GM12872 (cell line): ENCODE measurements around the gene HOXA7.

Experiments
- TF ChIP-seq, protein P1 (sequence below): IDR thresholded peaks from 3 replicates; pipeline ENCODE4 v1.5.1; 2011; ENCODE audit warnings: low read depth, mild to moderate bottlenecking, low read length, moderate library complexity; ENCODE audit not compliant: insufficient read depth

Gene HOXA7

GRCh38 chr7:27156508-27156898, at the start of gene HOXA7:
HOXA7 (minus strand) TSS chr7:27156675; CDS start chr7:27156545, 130 bp downstream.
- TF ChIP-seq, protein P1, sequence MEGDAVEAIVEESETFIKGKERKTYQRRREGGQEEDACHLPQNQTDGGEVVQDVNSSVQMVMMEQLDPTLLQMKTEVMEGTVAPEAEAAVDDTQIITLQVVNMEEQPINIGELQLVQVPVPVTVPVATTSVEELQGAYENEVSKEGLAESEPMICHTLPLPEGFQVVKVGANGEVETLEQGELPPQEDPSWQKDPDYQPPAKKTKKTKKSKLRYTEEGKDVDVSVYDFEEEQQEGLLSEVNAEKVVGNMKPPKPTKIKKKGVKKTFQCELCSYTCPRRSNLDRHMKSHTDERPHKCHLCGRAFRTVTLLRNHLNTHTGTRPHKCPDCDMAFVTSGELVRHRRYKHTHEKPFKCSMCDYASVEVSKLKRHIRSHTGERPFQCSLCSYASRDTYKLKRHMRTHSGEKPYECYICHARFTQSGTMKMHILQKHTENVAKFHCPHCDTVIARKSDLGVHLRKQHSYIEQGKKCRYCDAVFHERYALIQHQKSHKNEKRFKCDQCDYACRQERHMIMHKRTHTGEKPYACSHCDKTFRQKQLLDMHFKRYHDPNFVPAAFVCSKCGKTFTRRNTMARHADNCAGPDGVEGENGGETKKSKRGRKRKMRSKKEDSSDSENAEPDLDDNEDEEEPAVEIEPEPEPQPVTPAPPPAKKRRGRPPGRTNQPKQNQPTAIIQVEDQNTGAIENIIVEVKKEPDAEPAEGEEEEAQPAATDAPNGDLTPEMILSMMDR: no peak

GRCh38 chr7:27205325-27206280, 49.1 kb upstream of the HOXA7 start:
- TF ChIP-seq, protein P1: no peak

DNA sequence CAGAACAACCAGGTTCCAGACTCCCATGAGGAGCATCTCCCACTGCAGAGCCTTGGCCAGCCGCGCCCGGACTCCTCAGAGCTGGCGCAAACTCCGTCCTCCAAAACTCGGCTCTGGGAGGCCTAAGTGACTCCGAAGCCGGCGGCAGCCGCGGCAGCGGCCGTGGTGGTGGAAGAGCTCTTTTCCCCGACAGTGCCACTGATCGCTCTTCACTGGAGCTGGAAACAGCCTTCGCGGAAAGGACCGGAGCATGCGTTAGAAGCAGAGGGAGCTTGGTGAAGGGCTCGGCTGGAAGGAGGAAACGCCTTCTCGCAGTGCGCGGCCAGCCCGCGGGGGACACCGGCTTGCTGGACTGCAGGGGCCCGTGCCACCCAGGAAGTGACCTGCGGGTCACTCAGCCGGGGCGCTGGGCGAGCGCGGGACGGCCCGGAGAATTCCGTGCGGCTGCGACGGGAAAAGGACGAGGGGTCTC, 48.4 kb upstream of the HOXA7 start:
- TF ChIP-seq, protein P1: no peak

DNA sequence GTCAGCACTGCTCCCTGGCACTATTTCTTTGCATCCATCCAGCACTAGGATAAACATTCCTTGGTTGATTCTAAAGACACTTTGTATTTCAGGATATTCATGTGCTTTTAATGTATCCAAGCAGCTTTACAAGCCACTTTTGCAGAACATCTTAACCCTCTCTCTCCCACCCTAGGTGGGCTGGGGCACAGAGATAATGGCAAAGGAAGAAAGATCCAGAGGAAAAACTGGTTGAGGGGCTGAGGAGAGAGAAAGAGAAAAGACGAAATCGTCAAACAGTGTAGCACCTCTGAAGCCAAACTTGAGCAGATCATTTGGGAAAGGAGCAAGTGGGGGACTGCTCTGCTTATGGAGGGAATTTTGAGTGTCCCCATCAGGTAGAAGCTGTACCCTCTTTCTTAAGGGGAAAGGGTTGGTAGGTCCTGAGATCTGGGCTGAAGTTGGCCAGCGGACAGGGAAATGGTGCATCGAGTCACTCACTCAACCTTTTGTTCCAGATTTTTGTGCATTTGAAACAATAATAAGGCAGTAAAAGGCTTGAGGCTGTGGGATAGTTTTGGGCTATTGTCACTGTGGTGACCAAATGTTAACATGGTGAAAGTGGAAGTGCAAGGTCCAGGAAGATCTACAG, 47.6 kb upstream of the HOXA7 start:
- TF ChIP-seq, protein P1: no peak

DNA sequence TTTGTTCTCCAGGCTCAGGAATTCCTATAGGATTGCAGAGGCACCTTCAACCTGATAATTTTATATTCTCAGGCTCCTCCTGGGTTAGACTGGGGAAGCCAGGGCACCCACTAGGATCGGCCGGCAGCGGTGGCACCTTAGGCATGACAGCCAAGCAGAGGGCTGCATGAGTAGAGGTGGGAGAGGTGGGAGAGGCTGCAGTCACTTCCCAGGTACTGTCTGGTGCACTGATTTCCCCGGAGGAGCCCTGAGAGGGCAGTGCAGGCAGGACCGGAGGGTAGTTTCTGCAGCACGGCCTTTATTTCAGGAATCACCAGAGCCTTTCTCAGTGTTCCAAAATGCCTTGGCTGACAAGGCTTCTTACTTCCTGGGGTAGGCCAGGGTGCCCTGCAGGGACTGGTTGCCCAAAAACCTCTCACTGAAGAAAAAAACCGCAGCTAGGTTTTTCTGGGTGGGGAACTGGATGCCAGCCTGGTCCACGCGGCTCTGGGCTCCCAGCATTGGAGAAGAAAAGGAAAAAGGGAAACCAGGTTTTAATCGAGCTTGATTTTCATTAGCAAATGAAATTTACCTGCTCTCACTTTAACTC, 47.0 kb upstream of the HOXA7 start:
- TF ChIP-seq, protein P1: no peak

DNA sequence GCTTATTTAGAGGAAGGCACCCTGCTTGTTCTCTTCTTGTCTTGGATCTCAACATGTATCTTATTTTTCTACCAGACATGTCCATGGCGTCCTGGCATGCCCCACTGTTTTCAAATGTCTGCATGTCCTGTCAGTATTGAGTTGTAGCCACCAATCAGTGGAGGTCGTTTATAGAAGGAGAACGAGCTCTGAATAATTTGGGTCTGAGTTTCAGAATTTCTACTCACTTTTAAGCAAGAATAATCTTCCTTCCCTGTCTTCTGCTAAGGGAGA, 46.3 kb upstream of the HOXA7 start:
- TF ChIP-seq, protein P1: no peak
